ENCODE data around the gene GPRIN1.

- no peak for TF ChIP-seq CTCF (conservative IDR thresholded peaks at IDR 0.05 in 1 of 2, IDR thresholded peaks at IDR 0.05 in 1 of 2; ENCODE audit: low read depth in 1 of 2, low read length in 2 of 2)
- TF ChIP-seq EZH2 (IDR thresholded peaks at IDR 0.05; ENCODE audit: low read length, missing control alignments): no peak
Observed at GRCh38 chr5:176638437-176638836, 28.5 kb upstream of the GPRIN1 start.

Measured in fibroblast of lung (primary cell).